ENCODE data around the gene ZNF132. TPM values are rescaled to one million over a fixed set of nuclear protein-coding genes. Genes with fewer than 3 reads are reported as not detected.

The ZNF132 gene
- total RNA-seq, 1 experiment from 2014 or later: not detected

GRCh38 chr19:58476498-58477015 is 36.6 kb upstream of the ZNF132 start:
- RAD21 ChIA-PET (ENCODE audit: low non-redundant PET in 1 of 2, low total read pairs in 2 of 2, uncharacterized antibody in 2 of 2, unreplicated experiment in 2 of 2): no interaction called here
- Histone ChIP-seq H3K4me1 (ENCODE audit: control insufficient read depth in 1 of 2, insufficient read depth in 2 of 2, low read length in 2 of 2) (peaks cover 13 to 25% of the 10 kb centered on the region in 2 experiments), H3K79me2 (ENCODE audit: insufficient read depth, low read length) (no peaks in the 10 kb centered on the region), H3K9me3 (ENCODE audit: control insufficient read depth in 1 of 2, insufficient read depth in 1 of 2, low read depth in 1 of 2, low read length in 2 of 2) (no peaks in the 10 kb centered on the region), H3K36me3 (ENCODE audit: control insufficient read depth in 1 of 2, insufficient read depth in 2 of 2, low read length in 2 of 2) (peaks cover 8 to 9% of the 10 kb centered on the region in 2 experiments; a peak in 3 of 4 replicates), H3K4me2 (ENCODE audit: low read length) (peak overlapping the region; percentile 99), H3K9me2 (ENCODE audit: insufficient read depth) (no peaks in the 10 kb centered on the region), H4K20me1 (ENCODE audit: insufficient read depth) (no peaks in the 10 kb centered on the region), H3K9ac (ENCODE audit: low read length) (peak overlapping the region; percentile 74), H3K4me3 (replicated peaks in 1 of 2; ENCODE audit: low read depth in 1 of 2, low read length in 2 of 2) (peak overlapping the region; percentile 75 to 76), H3K27ac (ENCODE audit: low read depth, low read length) (peak overlapping the region; percentile 69), H3K27me3 (ENCODE audit: insufficient read depth, low read length) (no peaks in the 10 kb centered on the region), H2AFZ (ENCODE audit: low read depth, low read length, poor library complexity, severe bottlenecking) (no peak overlapping the region)
- ATAC-seq (no peak), DNase-seq (ENCODE audit: low read depth, low spot score) (no peak)
- CTCF ChIA-PET: no interaction called here
- TSS peak; percentile 19 for BruUV-seq (replicated peaks)
- POLR2A ChIA-PET: interaction anchor here (1.5 kb wide), 1 partner anchor 37 kb away, joined by 4 read pairs; no protein-coding TSS in a partner anchor
- peak; percentile 60; the same call in 1 of the 2 replicates for TF ChIP-seq ZFX (IDR thresholded peaks at IDR 0.05)
- TF ChIP-seq CEBPB (IDR thresholded peaks at IDR 0.05; ENCODE audit: low read depth): no peak
- TF ChIP-seq POLR2A (IDR thresholded peaks at IDR 0.05; ENCODE audit: borderline replicate concordance, extremely low read depth, insufficient read depth, insufficient read length): peak; percentile 7
- intact Hi-C loops (cut with micrococcal nuclease): no loop called here

- Histone ChIP-seq H3K9me2 (ENCODE audit: insufficient read depth) (no peaks in the 10 kb centered on the region), H3K27ac (ENCODE audit: low read depth, low read length) (peak within 1 kb of the TSS; percentile 69), H3K36me3 (ENCODE audit: control insufficient read depth in 1 of 2, insufficient read depth in 2 of 2, low read length in 2 of 2) (peaks cover 8 to 9% of the 10 kb centered on the region in 2 experiments; a peak in 3 of 4 replicates), H4K20me1 (ENCODE audit: insufficient read depth) (no peaks in the 10 kb centered on the region), H3K9me3 (ENCODE audit: control insufficient read depth in 1 of 2, insufficient read depth in 1 of 2, low read depth in 1 of 2, low read length in 2 of 2) (no peaks in the 10 kb centered on the region), H3K9ac (ENCODE audit: low read length) (peak within 1 kb of the TSS; percentile 74), H2AFZ (ENCODE audit: low read depth, low read length, poor library complexity, severe bottlenecking) (no peak within 1 kb of the TSS), H3K4me3 (replicated peaks in 1 of 2; ENCODE audit: low read depth in 1 of 2, low read length in 2 of 2) (peak within 1 kb of the TSS; percentile 75 to 76), H3K27me3 (ENCODE audit: insufficient read depth, low read length) (no peaks in the 10 kb centered on the region), H3K4me2 (ENCODE audit: low read length) (peak within 1 kb of the TSS; percentile 99), H3K79me2 (ENCODE audit: insufficient read depth, low read length) (no peaks in the 10 kb centered on the region), H3K4me1 (ENCODE audit: control insufficient read depth in 1 of 2, insufficient read depth in 2 of 2, low read length in 2 of 2) (peaks cover 13 to 25% of the 10 kb centered on the region in 2 experiments)
- peak; percentile 84 for ATAC-seq
- intact Hi-C loops (cut with micrococcal nuclease): no loop called here
- peak; percentile 95 for DNase-seq (ENCODE audit: low read depth, low spot score)
- ChIA-PET RAD21 (ENCODE audit: low non-redundant PET in 1 of 2, low total read pairs in 2 of 2, uncharacterized antibody in 2 of 2, unreplicated experiment in 2 of 2) (no interaction called here), POLR2A (interaction anchor here (1.5 kb wide), 1 partner anchor 38 kb away, joined by 4 read pairs; no protein-coding TSS in a partner anchor), CTCF (interaction anchor here (1.2 kb wide), 2 partner anchors 9 to 43 kb away, joined by 3 read pairs; partner anchors contain the start of gene ZNF324)
- no TSS peak for BruUV-seq (replicated peaks)
- TF ChIP-seq JUND (IDR thresholded peaks at IDR 0.05) (no peak; the same call in 1 of the 2 replicates), RAD21 (IDR thresholded peaks at IDR 0.05; ENCODE audit: low read depth) (no peak), MAX (IDR thresholded peaks at IDR 0.05) (0 out of 2 replicates have a peak, but pooled peaks have one; percentile 55), EZH2phosphoT487 (IDR thresholded peaks at IDR 0.05; ENCODE audit: borderline replicate concordance) (no peak), EGR1 (IDR thresholded peaks at IDR 0.05; ENCODE audit: low read depth) (peak; percentile 72), FOSL1 (IDR thresholded peaks at IDR 0.05; ENCODE audit: low read depth) (no peak), ZFX (IDR thresholded peaks at IDR 0.05) (peak; percentile 86; the same call in 1 of the 2 replicates), POLR2AphosphoS5 (IDR thresholded peaks at IDR 0.05; ENCODE audit: low read depth, low read length) (peak; percentile 92), ELF1 (IDR thresholded peaks at IDR 0.05; ENCODE audit: borderline replicate concordance, low read depth) (peak; percentile 74; the same call in 1 of the 2 replicates), CEBPB (IDR thresholded peaks at IDR 0.05; ENCODE audit: low read depth) (no peak)
- TF ChIP-seq, protein P1, sequence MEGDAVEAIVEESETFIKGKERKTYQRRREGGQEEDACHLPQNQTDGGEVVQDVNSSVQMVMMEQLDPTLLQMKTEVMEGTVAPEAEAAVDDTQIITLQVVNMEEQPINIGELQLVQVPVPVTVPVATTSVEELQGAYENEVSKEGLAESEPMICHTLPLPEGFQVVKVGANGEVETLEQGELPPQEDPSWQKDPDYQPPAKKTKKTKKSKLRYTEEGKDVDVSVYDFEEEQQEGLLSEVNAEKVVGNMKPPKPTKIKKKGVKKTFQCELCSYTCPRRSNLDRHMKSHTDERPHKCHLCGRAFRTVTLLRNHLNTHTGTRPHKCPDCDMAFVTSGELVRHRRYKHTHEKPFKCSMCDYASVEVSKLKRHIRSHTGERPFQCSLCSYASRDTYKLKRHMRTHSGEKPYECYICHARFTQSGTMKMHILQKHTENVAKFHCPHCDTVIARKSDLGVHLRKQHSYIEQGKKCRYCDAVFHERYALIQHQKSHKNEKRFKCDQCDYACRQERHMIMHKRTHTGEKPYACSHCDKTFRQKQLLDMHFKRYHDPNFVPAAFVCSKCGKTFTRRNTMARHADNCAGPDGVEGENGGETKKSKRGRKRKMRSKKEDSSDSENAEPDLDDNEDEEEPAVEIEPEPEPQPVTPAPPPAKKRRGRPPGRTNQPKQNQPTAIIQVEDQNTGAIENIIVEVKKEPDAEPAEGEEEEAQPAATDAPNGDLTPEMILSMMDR (IDR thresholded peaks at IDR 0.05 in 2 of 3, conservative IDR thresholded peaks at IDR 0.05 in 1 of 3; ENCODE audit: borderline replicate concordance in 1 of 3, insufficient read depth in 1 of 3, low read depth in 2 of 3, low read length in 2 of 3): no peak
- TF ChIP-seq, protein P2, sequence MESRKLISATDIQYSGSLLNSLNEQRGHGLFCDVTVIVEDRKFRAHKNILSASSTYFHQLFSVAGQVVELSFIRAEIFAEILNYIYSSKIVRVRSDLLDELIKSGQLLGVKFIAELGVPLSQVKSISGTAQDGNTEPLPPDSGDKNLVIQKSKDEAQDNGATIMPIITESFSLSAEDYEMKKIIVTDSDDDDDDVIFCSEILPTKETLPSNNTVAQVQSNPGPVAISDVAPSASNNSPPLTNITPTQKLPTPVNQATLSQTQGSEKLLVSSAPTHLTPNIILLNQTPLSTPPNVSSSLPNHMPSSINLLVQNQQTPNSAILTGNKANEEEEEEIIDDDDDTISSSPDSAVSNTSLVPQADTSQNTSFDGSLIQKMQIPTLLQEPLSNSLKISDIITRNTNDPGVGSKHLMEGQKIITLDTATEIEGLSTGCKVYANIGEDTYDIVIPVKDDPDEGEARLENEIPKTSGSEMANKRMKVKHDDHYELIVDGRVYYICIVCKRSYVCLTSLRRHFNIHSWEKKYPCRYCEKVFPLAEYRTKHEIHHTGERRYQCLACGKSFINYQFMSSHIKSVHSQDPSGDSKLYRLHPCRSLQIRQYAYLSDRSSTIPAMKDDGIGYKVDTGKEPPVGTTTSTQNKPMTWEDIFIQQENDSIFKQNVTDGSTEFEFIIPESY (IDR thresholded peaks at IDR 0.05; ENCODE audit: extremely low read depth, insufficient replicate concordance, low read length): no peak
These were observed 36.0 kb upstream of the ZNF132 start, which contains the start of gene ZNF446 for GRCh38 chr19:58475714-58476497. ZNF446 (plus strand) TSS chr19:58476352; CDS start chr19:58477219, 867 bp downstream.

Data from HCT116 (cell line).